ENCODE measurements around the gene C14orf180.
"Not testable (repeated sequence)": the region's sequence is repeated elsewhere in the genome, so short reads cannot be mapped to it uniquely, and the experiment has no call there.

C14orf180 gene

GRCh38 chr14:104562606-104563005, 17.0 kb upstream of the C14orf180 start:
- DNase-seq, result no peak

GRCh38 chr14:104563191-104563741, 16.3 kb upstream of the C14orf180 start:
- DNase-seq, result no peak

GRCh38 chr14:104563742-104564615, 15.6 kb upstream of the C14orf180 start:
- DNase-seq, result peak; percentile 73 to 77

- no peak for DNase-seq
These were observed 14.6 kb upstream of the C14orf180 start for GRCh38 chr14:104564744-104565679.

GRCh38 chr14:104567141-104567956, 12.2 kb upstream of the C14orf180 start:
- no peak for DNase-seq

- no peak for DNase-seq
These were observed 11.7 kb upstream of the C14orf180 start for GRCh38 chr14:104567957-104568225.

- no peak for DNase-seq
These were observed 10.9 kb upstream of the C14orf180 start for GRCh38 chr14:104568620-104569019.

GRCh38 chr14:104569435-104569834, 10.1 kb upstream of the C14orf180 start:
- DNase-seq, result no peak

GRCh38 chr14:104571246-104571645, 8.3 kb upstream of the C14orf180 start:
- no peak for DNase-seq

GRCh38 chr14:104572024-104572626, 7.4 kb upstream of the C14orf180 start:
- no peak for DNase-seq

- DNase-seq, result no peak
These were observed 6.9 kb upstream of the C14orf180 start for GRCh38 chr14:104572668-104573067.

GRCh38 chr14:104573930-104574329, 5.6 kb upstream of the C14orf180 start:
- DNase-seq, result no peak

- no peak for DNase-seq
These were observed 5.0 kb upstream of the C14orf180 start for GRCh38 chr14:104574536-104574935.

- DNase-seq, result no peak
These were observed 4.5 kb upstream of the C14orf180 start for GRCh38 chr14:104574978-104575583.

GRCh38 chr14:104576232-104576969, 3.2 kb upstream of the C14orf180 start:
- no peak for DNase-seq

GRCh38 chr14:104576970-104577332, 2.6 kb upstream of the C14orf180 start:
- DNase-seq, result no peak

- DNase-seq, result no peak
These were observed 2.1 kb upstream of the C14orf180 start for GRCh38 chr14:104577426-104577825.

GRCh38 chr14:104577847-104578301, 1.7 kb upstream of the C14orf180 start:
- DNase-seq, result no peak

- DNase-seq, result no peak
These were observed 1.2 kb upstream of the C14orf180 start for GRCh38 chr14:104578321-104578720.

GRCh38 chr14:104579939-104580338, 375 bp downstream of the C14orf180 start:
- DNase-seq, result not testable (repeated sequence)

- no peak for DNase-seq
These were observed 1.4 kb downstream of the C14orf180 start for GRCh38 chr14:104580961-104581360.
